Esophagus muscularis mucosa (tissue), 4 donors: ENCODE measurements around the gene FAM120B. TPM values are rescaled to one million over a fixed set of nuclear protein-coding genes. Genes with fewer than 3 reads are reported as not detected.
A peak's percentile ranks its signal among the peaks of the same experiment; 100 is the strongest.

Source experiments
- DNase-seq: peaks from one replicate; pipeline ENCODE4 v3.0.0-alpha.2; 2017; ENCODE audit errors: extremely low spot score
- H3K27ac ChIP-seq, 4 donors: fragments of 200-600 bp; sonication (generic); replicated peaks in 1 of 4; 1 replicate in 3 of 4; 2 replicates in 1 of 4; pipeline ENCODE4 v1.5.1; 2016 to 2019; ENCODE audit warnings: mild to moderate bottlenecking in 1 of 4
- H3K27me3 ChIP-seq, 4 donors: fragments of 200-600 bp; sonication (generic); one replicate each; pipeline versions ENCODE4 v1.5.1 to v1.6.0; 2016 to 2019
- H3K36me3 ChIP-seq, 4 donors: fragments of 200-600 bp; sonication (generic); one replicate each; pipeline ENCODE4 v1.5.1; 2016 to 2019
- H3K4me1 ChIP-seq, 4 donors: fragments of 200-600 bp; sonication (generic); one replicate each; pipeline ENCODE4 v1.5.1; 2016 to 2019
- H3K4me3 ChIP-seq, 4 donors: fragments of 200-600 bp; sonication (generic); 1 replicate in 2 of 4; 2 replicates in 2 of 4; pipeline ENCODE4 v1.5.1; 2016 to 2019; ENCODE audit warnings: mild to moderate bottlenecking in 4 of 4, moderate library complexity in 1 of 4
- H3K9me3 ChIP-seq, 4 donors: fragments of 200-600 bp; sonication (generic); 1 replicate in 3 of 4; 2 replicates in 1 of 4; pipeline ENCODE4 v1.5.1; 2016 to 2019
- CTCF ChIP-seq, 3 experiments: fragments of 200-600 bp in 2 of 3; fragments of 450-650 bp in 1 of 3; sonication (generic) in 2 of 3; IDR thresholded peaks; one replicate each; pipeline ENCODE4 v1.5.1; 2017 to 2019; ENCODE audit warnings: antibody characterized with exemption in 3 of 3, mild to moderate bottlenecking in 2 of 3, moderate library complexity in 1 of 3
- EP300 ChIP-seq: sonication (generic); formaldehyde crosslinking; IDR thresholded peaks from one replicate; pipeline ENCODE4 v1.6.1; 2017; ENCODE audit warnings: antibody characterized with exemption
- POLR2A ChIP-seq: fragments of 450-650 bp; IDR thresholded peaks from one replicate; pipeline ENCODE4 v1.6.1; 2017; ENCODE audit warnings: antibody characterized with exemption, moderate library complexity, mild to moderate bottlenecking, low read depth
- POLR2AphosphoS5 ChIP-seq, 2 donors: sonication (generic); formaldehyde crosslinking; IDR thresholded peaks; one replicate each; pipeline ENCODE4 v1.6.1; 2017; ENCODE audit warnings: antibody characterized with exemption in 2 of 2
- WGBS: methylation state at CpG from one replicate; pipeline ENCODE4 v1.1.5; 2018; 5-methylcytosine and 5-hydroxymethylcytosine counted together
- intact Hi-C: fragments of 100-400 bp; cut with DNase I; formaldehyde crosslinking; loops from one replicate; pipeline ENCODE4 v1.15.1; 2023
- total RNA-seq, 4 donors: library from RNA; depleted of rRNA; stranded (reverse); fragments of >200 nt; gene quantifications; one replicate each; pipeline versions ENCODE4 v1.1.0 to v1.2.1, GENCODE V29; 2016

Gene FAM120B
- total RNA-seq, 4 donors from 2014 or later, result 28.1 to 49.0 (median 33.7) TPM

GRCh38 chr6:170433163-170434116, 126.9 kb downstream of the FAM120B start:
- Histone ChIP-seq H3K36me3 (no peaks in the 10 kb centered on the region), H3K27me3 (peaks cover 0 to 21% (median 0%) of the 10 kb centered on the region in 4 donors), H3K27ac (no peak overlapping the region), H3K4me3 (no peak overlapping the region), H3K9me3 (peaks cover 0 to 7% (median 5%) of the 10 kb centered on the region in 4 donors), H3K4me1 (peaks cover 6 to 10% (median 9%) of the 10 kb centered on the region in 4 donors)
- WGBS, result 85% methylated on average over 17 of the region's 17 CpGs
- intact Hi-C loops, result no loop called here
- DNase-seq, result peak; percentile 90
- no peak for TF ChIP-seq POLR2AphosphoS5 (IDR thresholded peaks at IDR 0.05)
- TF ChIP-seq EP300, result no peak
- TF ChIP-seq CTCF (IDR thresholded peaks at IDR 0.05), result no peak
- TF ChIP-seq POLR2A, result no peak

- Histone ChIP-seq H3K27me3 (peaks cover 0 to 21% (median 0%) of the 10 kb centered on the region in 4 donors), H3K9me3 (peaks cover 0 to 7% (median 5%) of the 10 kb centered on the region in 4 donors), H3K4me3 (no peak overlapping the region), H3K4me1 (peaks cover 6 to 17% (median 16%) of the 10 kb centered on the region in 4 donors), H3K36me3 (no peaks in the 10 kb centered on the region), H3K27ac (no peak overlapping the region)
- WGBS, result 52% methylated on average over 12 of the region's 20 CpGs
- peak; percentile 50 for DNase-seq
- TF ChIP-seq EP300, result no peak
- TF ChIP-seq CTCF (IDR thresholded peaks at IDR 0.05), result no peak
- TF ChIP-seq POLR2A, result no peak
- no peak for TF ChIP-seq POLR2AphosphoS5 (IDR thresholded peaks at IDR 0.05)
- intact Hi-C loops, result no loop called here
These were observed 127.7 kb downstream of the FAM120B start for GRCh38 chr6:170434117-170434820.

- Histone ChIP-seq H3K27me3 (peaks cover 0 to 21% (median 0%) of the 10 kb centered on the region in 4 donors), H3K4me3 (no peak overlapping the region), H3K4me1 (peaks cover 6 to 20% (median 17%) of the 10 kb centered on the region in 4 donors), H3K36me3 (no peaks in the 10 kb centered on the region), H3K9me3 (peaks cover 0 to 7% (median 5%) of the 10 kb centered on the region in 4 donors), H3K27ac (no peak overlapping the region)
- DNase-seq, result peak; percentile 60
- intact Hi-C loops, result no loop called here
- TF ChIP-seq EP300, result no peak
- no peak for TF ChIP-seq POLR2AphosphoS5 (IDR thresholded peaks at IDR 0.05)
- TF ChIP-seq CTCF (IDR thresholded peaks at IDR 0.05), result no peak
- TF ChIP-seq POLR2A, result no peak
- WGBS, result 83% methylated on average over 17 of the region's 17 CpGs
These were observed 128.2 kb downstream of the FAM120B start for GRCh38 chr6:170434821-170435155.

- peak; percentile 47 for DNase-seq
- Histone ChIP-seq H3K27me3 (peaks cover 0 to 21% (median 0%) of the 10 kb centered on the region in 4 donors), H3K9me3 (peaks cover 0 to 7% (median 5%) of the 10 kb centered on the region in 4 donors), H3K4me3 (no peak overlapping the region), H3K4me1 (peaks cover 6 to 23% (median 18%) of the 10 kb centered on the region in 4 donors), H3K36me3 (no peaks in the 10 kb centered on the region), H3K27ac (no peak overlapping the region)
- intact Hi-C loops, result no loop called here
- TF ChIP-seq POLR2A (no peak), POLR2AphosphoS5 (IDR thresholded peaks at IDR 0.05) (no peak), CTCF (IDR thresholded peaks at IDR 0.05) (no peak), EP300 (no peak)
- no CpG with 5 or more reads among the region's 1 CpG for WGBS
These were observed 129.2 kb downstream of the FAM120B start for GRCh38 chr6:170435766-170436165.
